ENCODE results near the gene EPS8L3.

DNA sequence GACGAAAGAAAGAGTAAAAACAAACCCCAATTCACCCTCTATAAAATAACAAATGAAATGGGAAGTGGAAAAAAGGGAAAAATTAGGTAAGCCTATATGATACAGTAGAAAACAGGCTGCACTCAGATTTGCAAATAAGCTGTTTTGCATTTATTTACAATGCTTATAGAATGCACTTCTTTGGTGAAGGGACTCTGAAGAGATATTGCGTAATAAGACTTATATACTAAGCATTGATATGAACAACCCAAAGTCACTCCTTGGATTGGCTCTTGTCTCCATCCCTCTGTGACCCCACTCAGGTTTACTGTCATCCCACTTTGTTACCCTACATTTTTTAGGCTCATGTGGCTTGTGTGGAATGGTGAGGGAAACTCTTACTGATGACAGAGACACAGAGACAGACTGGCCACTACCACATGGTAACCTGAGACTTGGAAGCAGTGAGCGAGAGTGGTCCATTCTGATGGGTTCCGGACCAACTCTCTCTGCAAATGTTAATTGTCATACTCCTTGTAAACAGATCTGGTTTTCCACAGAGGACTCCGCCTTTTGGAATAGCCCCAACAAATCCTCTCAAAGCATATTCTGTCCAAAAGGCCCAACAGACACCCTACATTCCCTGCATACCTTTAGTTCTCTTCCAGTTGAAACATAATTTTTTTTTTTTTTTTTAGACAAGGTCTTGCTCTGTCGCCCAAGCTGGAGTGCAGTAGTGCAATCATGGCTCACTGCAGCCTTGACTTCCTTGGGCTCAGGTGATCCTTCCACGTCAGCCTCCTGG is 40.6 kb downstream of the EPS8L3 start:
- TF ChIP-seq, protein P1, sequence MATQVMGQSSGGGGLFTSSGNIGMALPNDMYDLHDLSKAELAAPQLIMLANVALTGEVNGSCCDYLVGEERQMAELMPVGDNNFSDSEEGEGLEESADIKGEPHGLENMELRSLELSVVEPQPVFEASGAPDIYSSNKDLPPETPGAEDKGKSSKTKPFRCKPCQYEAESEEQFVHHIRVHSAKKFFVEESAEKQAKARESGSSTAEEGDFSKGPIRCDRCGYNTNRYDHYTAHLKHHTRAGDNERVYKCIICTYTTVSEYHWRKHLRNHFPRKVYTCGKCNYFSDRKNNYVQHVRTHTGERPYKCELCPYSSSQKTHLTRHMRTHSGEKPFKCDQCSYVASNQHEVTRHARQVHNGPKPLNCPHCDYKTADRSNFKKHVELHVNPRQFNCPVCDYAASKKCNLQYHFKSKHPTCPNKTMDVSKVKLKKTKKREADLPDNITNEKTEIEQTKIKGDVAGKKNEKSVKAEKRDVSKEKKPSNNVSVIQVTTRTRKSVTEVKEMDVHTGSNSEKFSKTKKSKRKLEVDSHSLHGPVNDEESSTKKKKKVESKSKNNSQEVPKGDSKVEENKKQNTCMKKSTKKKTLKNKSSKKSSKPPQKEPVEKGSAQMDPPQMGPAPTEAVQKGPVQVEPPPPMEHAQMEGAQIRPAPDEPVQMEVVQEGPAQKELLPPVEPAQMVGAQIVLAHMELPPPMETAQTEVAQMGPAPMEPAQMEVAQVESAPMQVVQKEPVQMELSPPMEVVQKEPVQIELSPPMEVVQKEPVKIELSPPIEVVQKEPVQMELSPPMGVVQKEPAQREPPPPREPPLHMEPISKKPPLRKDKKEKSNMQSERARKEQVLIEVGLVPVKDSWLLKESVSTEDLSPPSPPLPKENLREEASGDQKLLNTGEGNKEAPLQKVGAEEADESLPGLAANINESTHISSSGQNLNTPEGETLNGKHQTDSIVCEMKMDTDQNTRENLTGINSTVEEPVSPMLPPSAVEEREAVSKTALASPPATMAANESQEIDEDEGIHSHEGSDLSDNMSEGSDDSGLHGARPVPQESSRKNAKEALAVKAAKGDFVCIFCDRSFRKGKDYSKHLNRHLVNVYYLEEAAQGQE (IDR thresholded peaks at IDR 0.05; ENCODE audit: insufficient read depth in 1 of 2, low read depth in 2 of 2, low read length in 2 of 2): no peak
- TF ChIP-seq FOXP2 (optimal IDR thresholded peaks at IDR 0.05; ENCODE audit: borderline replicate concordance, extremely low read depth, extremely low read length, insufficient read depth): no peak
- no peak for TF ChIP-seq POLR2AphosphoS5 (IDR thresholded peaks at IDR 0.05; ENCODE audit: low read depth, low read length)
- no peak for TF ChIP-seq TAF1 (IDR thresholded peaks at IDR 0.05; ENCODE audit: borderline replicate concordance, insufficient read depth, low read length)

Measured in PFSK-1 (cell line).